Erythroblast (primary cell): Measurements from ENCODE around the gene TEAD1.

ENCODE experiments used
- GATA1 ChIP-seq: IDR thresholded peaks from 2 replicates; pipeline ENCODE4 v1.6.1; 2011; ENCODE audit warnings: low read depth, mild to moderate bottlenecking, control low read depth, low read length, moderate library complexity
- POLR2A ChIP-seq: IDR thresholded peaks from 2 replicates; pipeline ENCODE4 v1.6.1; 2011; ENCODE audit warnings: mild to moderate bottlenecking, low read length

- TF ChIP-seq POLR2A (no peak), GATA1 (no peak)
Observed at GRCh38 chr11:12880327-12880726, 206.1 kb downstream of the TEAD1 start.
